ENCODE data around the gene FBXW7.

The FBXW7 gene

DNA sequence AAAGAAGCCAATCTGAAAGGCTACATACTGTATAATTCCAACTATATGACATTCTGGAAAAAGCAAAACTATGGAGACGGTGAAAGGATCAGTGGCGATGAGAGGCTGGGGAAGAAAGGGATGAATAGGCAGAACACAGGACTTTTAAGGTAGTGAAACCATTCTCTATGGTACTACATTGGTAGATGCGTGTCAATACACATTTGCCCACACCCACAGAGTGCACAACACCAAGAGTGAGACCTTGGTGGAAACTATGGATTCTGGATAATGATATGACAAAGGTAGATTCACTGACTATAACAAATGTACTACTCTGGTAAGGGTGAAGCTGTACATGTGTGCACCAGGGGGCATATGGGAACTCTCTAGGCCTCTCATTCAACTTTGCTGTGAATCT is 134.5 kb downstream of the FBXW7 start:
- H3K27me3 ChIP-seq, result no peaks in the 10 kb centered on the region
- peaks cover 12% of the 10 kb centered on the region for H3K4me1 ChIP-seq
- no peak overlapping the region for H3K9ac ChIP-seq
- no peaks in the 10 kb centered on the region for H4K20me1 ChIP-seq
- no peak for TF ChIP-seq Cebpa-rat (IDR thresholded peaks at IDR 0.05)
- no peak overlapping the region for H3K4me3 ChIP-seq
- no peaks in the 10 kb centered on the region for H3K9me3 ChIP-seq
- H3K27ac ChIP-seq, result no peak overlapping the region
- no peak overlapping the region for H3K4me2 ChIP-seq
- H3K36me3 ChIP-seq, result peaks cover 29% of the 10 kb centered on the region

DNA sequence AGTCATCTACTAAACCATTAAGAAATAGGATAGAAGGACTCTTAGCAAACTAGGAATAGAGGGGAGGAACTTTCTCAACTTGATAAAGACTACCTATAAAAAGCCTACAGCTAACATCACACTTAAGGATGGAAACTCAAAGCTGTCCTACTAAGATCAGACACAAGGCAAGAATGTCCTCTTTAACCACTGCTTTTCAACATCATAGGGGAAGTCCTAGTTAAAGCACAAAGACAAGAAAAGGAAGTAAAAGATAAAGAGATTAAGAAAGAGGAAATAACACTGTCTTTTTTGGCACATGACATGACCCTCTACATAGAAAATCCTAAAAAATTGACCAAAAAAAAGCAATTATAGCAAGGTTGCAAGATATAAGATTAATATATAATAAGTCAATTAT is 136.6 kb downstream of the FBXW7 start:
- no peak overlapping the region for H3K9ac ChIP-seq

DNA sequence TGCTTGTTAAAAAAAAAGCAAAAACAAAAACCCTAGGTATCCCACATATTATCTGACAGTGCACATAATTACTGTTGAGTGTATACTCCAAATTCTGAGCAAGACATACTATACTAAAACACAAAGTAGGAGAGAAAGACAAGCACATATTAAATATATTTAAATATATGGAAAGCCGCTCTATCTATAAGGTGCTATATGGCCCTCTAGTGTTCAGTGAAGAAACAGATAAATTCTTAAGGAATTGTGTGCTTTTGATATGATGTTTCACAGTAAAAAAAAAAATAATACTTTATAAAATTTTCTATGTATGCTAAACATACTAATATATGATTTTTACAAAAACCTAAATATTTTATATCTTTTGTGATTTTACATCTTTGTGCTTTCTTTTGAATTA is 137.8 kb downstream of the FBXW7 start:
- no peak overlapping the region for H3K4me2 ChIP-seq
- H3K27ac ChIP-seq, result no peak overlapping the region
- no peak for TF ChIP-seq Cebpa-rat (IDR thresholded peaks at IDR 0.05)
- H3K9ac ChIP-seq, result no peak overlapping the region
- H3K4me1 ChIP-seq, result peaks cover 12% of the 10 kb centered on the region
- no peaks in the 10 kb centered on the region for H3K27me3 ChIP-seq
- H3K36me3 ChIP-seq, result peaks cover 20% of the 10 kb centered on the region
- no peaks in the 10 kb centered on the region; the same call in 1 of the 2 replicates for H4K20me1 ChIP-seq
- H3K4me3 ChIP-seq, result no peak overlapping the region
- no peaks in the 10 kb centered on the region for H3K9me3 ChIP-seq

More for the DNA sequence above, 136.6 kb downstream of the FBXW7 start:
- no peaks in the 10 kb centered on the region for H3K27me3 ChIP-seq
- H3K27ac ChIP-seq, result no peak overlapping the region
- peak overlapping the region; percentile 49 for H3K4me2 ChIP-seq
- peaks cover 12% of the 10 kb centered on the region for H3K4me1 ChIP-seq
- TF ChIP-seq Cebpa-rat (IDR thresholded peaks at IDR 0.05), result no peak
- H4K20me1 ChIP-seq, result no peaks in the 10 kb centered on the region; the same call in 1 of the 2 replicates
- H3K36me3 ChIP-seq, result peaks cover 25% of the 10 kb centered on the region
- no peaks in the 10 kb centered on the region for H3K9me3 ChIP-seq
- H3K4me3 ChIP-seq, result no peak overlapping the region

DNA sequence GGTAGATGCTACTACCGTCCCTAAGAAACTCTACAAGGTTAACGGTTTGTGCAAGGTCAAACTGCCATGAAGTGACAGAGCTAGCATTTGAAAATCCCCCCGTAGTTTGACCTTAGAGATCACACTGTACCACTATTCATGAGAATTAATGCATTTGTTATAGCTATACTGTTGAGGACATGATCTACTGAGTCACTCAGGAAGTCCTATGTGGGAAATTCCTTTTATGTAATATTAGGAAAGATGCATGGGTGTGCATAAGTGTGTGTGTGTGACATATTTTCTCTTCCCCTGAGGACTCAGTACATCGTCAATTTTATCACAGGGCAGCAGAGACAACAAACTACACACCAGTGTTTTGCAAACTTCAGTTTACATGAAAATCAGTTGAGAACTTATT is 141.1 kb downstream of the FBXW7 start:
- H3K9me3 ChIP-seq, result no peaks in the 10 kb centered on the region
- H3K27ac ChIP-seq, result no peak overlapping the region
- H3K9ac ChIP-seq, result no peak overlapping the region
- no peaks in the 10 kb centered on the region for H3K27me3 ChIP-seq
- H3K4me3 ChIP-seq, result no peak overlapping the region
- peaks cover 11% of the 10 kb centered on the region for H3K4me1 ChIP-seq
- TF ChIP-seq Cebpa-rat (IDR thresholded peaks at IDR 0.05), result no peak
- no peaks in the 10 kb centered on the region; the same call in 1 of the 2 replicates for H3K36me3 ChIP-seq
- H3K4me2 ChIP-seq, result no peak overlapping the region
- no peaks in the 10 kb centered on the region; the same call in 1 of the 2 replicates for H4K20me1 ChIP-seq

DNA sequence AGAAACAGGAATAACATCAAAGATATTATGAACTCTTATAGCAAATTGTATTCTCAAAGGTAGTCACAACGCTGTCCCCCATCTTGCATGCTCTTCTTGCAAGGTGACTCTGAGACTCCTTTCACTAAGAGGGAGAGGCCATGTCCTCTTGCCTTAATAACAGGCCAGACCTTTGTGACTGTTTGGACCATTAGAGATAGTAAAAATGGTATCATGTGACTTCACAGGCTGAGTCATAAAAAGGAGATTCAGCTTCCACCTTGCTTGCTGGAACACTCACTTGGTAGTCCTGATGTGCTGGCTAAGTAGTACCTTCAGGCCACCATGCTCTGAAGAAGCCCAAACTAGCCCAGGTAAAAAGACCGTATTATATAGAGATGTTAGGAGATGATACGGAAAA is 143.8 kb downstream of the FBXW7 start:
- no peaks in the 10 kb centered on the region for H3K27me3 ChIP-seq
- H3K4me3 ChIP-seq, result no peak overlapping the region

DNA sequence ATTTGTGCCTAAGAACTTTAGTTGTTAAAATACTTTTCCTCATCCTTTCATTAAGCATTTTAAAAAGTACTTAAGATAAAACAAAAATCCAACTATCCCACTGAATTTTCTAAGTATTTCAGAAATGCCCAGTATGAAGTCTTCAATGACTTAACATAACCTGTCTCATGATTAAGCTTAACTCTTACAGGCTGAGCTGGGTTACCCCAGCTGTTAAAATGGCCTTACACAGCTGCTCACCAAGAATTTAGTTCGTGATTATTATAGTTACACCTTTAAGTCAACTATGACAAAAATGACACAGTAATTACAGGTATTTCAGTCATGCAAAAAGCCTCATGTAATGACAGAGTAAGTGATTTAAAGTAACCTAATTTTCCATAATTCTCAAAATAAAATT is 145.7 kb downstream of the FBXW7 start:
- no peak for TF ChIP-seq Cebpa-rat (IDR thresholded peaks at IDR 0.05)
- Histone ChIP-seq H3K27ac (no peak overlapping the region), H3K4me2 (no peak overlapping the region), H3K4me1 (no peaks in the 10 kb centered on the region), H3K27me3 (no peaks in the 10 kb centered on the region), H3K36me3 (peaks cover 3% of the 10 kb centered on the region; the same call in 1 of the 2 replicates), H3K4me3 (no peak overlapping the region), H3K9ac (no peak overlapping the region), H4K20me1 (peaks cover 14% of the 10 kb centered on the region; the same call in 1 of the 2 replicates), H3K9me3 (no peaks in the 10 kb centered on the region)

More for the DNA sequence above, 143.8 kb downstream of the FBXW7 start:
- no peak overlapping the region for H3K4me2 ChIP-seq
- no peak overlapping the region for H3K27ac ChIP-seq
- H4K20me1 ChIP-seq, result no peaks in the 10 kb centered on the region; the same call in 1 of the 2 replicates
- H3K4me1 ChIP-seq, result no peaks in the 10 kb centered on the region
- no peak overlapping the region for H3K9ac ChIP-seq
- peaks cover 3% of the 10 kb centered on the region; the same call in 1 of the 2 replicates for H3K36me3 ChIP-seq
- no peaks in the 10 kb centered on the region for H3K9me3 ChIP-seq
- no peak for TF ChIP-seq Cebpa-rat (IDR thresholded peaks at IDR 0.05)

DNA sequence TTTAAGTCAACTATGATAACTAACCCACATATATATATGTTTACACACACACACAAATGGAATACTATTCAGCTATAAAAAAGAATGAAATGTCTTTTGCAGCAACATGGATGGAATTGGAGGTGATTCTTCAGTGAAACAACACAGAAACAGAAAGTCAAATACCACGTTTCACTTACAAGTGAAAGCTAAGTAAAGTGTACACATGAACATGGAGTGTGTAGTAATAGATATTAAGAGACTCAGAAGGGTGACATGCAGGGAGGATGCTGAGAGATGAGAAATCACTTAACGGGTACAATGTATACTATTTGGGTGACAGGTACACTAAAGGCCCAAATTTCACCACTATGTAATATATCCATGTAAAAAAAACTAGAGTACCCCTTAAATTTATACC is 146.5 kb downstream of the FBXW7 start:
- H4K20me1 ChIP-seq, result peaks cover 16% of the 10 kb centered on the region; the same call in 1 of the 2 replicates
- no peaks in the 10 kb centered on the region for H3K27me3 ChIP-seq
- no peak overlapping the region for H3K4me2 ChIP-seq
- H3K27ac ChIP-seq, result no peak overlapping the region
- no peaks in the 10 kb centered on the region for H3K9me3 ChIP-seq
- no peak for TF ChIP-seq Cebpa-rat (IDR thresholded peaks at IDR 0.05)
- peaks cover 3% of the 10 kb centered on the region; the same call in 1 of the 2 replicates for H3K36me3 ChIP-seq
- H3K4me1 ChIP-seq, result no peaks in the 10 kb centered on the region
- H3K4me3 ChIP-seq, result no peak overlapping the region
- H3K9ac ChIP-seq, result no peak overlapping the region

DNA sequence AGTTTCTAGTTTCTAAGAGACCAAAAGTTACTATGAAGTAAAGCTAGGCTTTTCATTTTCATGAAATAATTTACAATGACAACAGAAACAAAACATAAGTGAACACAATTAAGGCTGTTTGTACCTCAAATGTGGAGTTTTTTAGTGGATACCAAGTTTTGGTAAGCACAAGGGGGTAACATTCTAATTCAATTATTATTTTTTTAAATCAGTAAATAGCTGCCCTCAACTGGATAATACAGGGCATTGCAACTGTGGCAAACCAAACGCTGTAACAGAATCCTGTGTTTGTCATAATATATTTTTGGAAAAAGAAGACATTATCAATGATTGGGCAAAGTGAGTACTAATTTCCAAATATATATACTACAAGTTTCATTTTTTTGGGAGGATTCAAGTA is 150.3 kb downstream of the FBXW7 start:
- H3K27me3 ChIP-seq, result no peaks in the 10 kb centered on the region
- H3K9me3 ChIP-seq, result no peaks in the 10 kb centered on the region
- H3K4me1 ChIP-seq, result 0 out of 2 replicates have a peak, but pooled peaks cover 6% of the 10 kb centered on the region
- TF ChIP-seq Cebpa-rat (IDR thresholded peaks at IDR 0.05), result no peak
- no peak overlapping the region for H3K9ac ChIP-seq
- H3K4me3 ChIP-seq, result no peak overlapping the region
- H3K4me2 ChIP-seq, result no peak overlapping the region
- H4K20me1 ChIP-seq, result peaks cover 16% of the 10 kb centered on the region; the same call in 1 of the 2 replicates
- 0 out of 2 replicates have a peak, but pooled peaks cover 3% of the 10 kb centered on the region for H3K36me3 ChIP-seq
- no peak overlapping the region for H3K27ac ChIP-seq

DNA sequence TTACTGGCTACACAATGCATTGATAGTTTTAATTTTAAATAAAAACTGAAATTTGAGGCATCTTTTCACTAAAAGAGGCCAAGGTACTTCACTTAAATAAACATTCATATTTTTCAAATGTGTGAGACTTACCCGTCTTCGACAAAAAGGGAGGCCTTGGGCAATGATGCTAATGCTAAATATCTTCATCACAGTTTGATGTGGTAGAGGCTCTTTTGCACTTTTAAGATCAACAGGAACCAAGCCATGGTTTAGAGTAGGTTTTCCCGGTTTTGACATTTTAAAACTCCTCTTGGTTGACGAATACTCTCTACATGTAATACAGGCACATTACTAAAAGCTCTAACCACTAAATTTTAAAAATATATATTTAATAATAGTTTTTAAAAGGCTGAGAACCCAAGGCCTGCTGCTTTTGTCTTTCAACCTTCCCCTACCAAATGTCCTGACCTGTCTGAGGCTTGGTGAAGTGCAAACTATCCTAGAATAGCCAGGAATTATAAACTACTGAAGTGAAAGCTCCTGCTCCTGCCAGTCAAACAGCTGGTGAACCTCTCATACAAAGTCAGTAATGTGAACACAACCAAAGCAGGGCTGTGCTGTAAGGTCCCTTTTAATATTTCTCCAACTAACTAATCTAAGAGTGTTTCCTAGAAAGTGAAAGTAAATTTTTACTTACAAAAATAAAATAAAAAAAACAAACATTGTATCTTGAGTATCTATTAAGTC is 153.7 kb downstream of the FBXW7 start:
- H3K9ac ChIP-seq, result no peak overlapping the region
- no peaks in the 10 kb centered on the region for H3K36me3 ChIP-seq
- 0 out of 2 replicates have a peak, but pooled peaks cover 6% of the 10 kb centered on the region for H3K4me1 ChIP-seq
- H3K9me3 ChIP-seq, result no peaks in the 10 kb centered on the region
- no peak for TF ChIP-seq Cebpa-rat (IDR thresholded peaks at IDR 0.05)
- peaks cover 16% of the 10 kb centered on the region; the same call in 1 of the 2 replicates for H4K20me1 ChIP-seq
- peak overlapping the region; percentile 27 for H3K4me2 ChIP-seq
- no peak overlapping the region for H3K4me3 ChIP-seq
- no peak overlapping the region for H3K27ac ChIP-seq
- no peaks in the 10 kb centered on the region for H3K27me3 ChIP-seq

DNA sequence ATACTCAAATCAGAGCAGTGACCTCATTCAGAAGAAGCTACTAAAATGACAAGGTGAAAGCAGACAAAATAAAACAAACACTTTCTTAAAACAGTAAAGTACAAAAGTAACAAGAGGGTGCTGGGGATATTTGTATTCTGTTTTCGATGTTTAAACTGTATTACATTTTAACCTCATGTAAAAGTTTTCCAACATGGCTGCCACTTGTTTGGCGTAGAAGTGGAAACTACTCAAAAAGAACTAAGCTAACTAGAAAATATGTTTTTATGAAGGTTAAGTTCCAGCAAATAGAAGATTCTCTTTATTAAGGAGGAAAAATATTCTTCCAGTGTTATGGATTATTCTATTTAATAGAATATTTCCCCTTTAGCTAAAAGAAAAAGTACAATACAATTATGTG is 155.0 kb downstream of the FBXW7 start:
- no peak overlapping the region for H3K4me3 ChIP-seq

More for the DNA sequence above, 155.0 kb downstream of the FBXW7 start:
- no peaks in the 10 kb centered on the region for H3K9me3 ChIP-seq
- no peaks in the 10 kb centered on the region for H3K27me3 ChIP-seq
- no peak overlapping the region for H3K9ac ChIP-seq
- H4K20me1 ChIP-seq, result peaks cover 9% of the 10 kb centered on the region; the same call in 1 of the 2 replicates
- H3K36me3 ChIP-seq, result no peaks in the 10 kb centered on the region
- no peak overlapping the region for H3K27ac ChIP-seq
- no peak overlapping the region for H3K4me2 ChIP-seq
- 0 out of 2 replicates have a peak, but pooled peaks cover 6% of the 10 kb centered on the region for H3K4me1 ChIP-seq
- no peak for TF ChIP-seq Cebpa-rat (IDR thresholded peaks at IDR 0.05)
